Epithelial cell of esophagus (primary cell): ENCODE data around the gene CLOCK.

Source experiments
- DNase-seq: peaks from one replicate; pipeline ENCODE4 v3.0.0; 2010; ENCODE audit warnings: low read depth
- H3K4me3 ChIP-seq: 2 replicates; pipeline ENCODE4 v1.5.1; 2011; ENCODE audit warnings: mild to moderate bottlenecking, low read length, control low read depth
- TF ChIP-seq, protein P1 (sequence below): IDR thresholded peaks from 2 replicates; pipeline ENCODE4 v1.5.1; 2011; ENCODE audit warnings: low read depth, mild to moderate bottlenecking, low read length, control low read depth, inconsistent platforms; ENCODE audit not compliant: insufficient read depth; ENCODE audit errors: missing control alignments

CLOCK gene

DNA sequence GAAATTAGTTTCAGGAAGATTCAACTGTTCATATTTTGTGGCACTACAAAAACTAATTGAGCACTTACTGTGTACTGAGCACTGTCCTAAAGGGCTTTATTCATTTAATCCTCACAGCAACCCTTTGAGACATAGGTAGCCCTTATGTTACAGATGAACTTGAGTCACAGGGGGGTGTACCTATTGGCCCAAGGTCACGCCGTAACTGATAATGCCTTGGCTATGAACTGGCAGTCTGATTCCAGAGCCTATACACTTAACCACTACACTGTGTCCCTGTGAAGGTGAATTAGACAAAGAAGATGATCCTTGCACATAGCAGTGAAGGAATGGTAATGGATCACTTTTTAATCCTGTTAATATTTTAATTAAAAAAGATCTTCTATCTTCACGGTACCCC lies 138.9 kb downstream of the CLOCK start:
- no peak for DNase-seq
- TF ChIP-seq, protein P1, sequence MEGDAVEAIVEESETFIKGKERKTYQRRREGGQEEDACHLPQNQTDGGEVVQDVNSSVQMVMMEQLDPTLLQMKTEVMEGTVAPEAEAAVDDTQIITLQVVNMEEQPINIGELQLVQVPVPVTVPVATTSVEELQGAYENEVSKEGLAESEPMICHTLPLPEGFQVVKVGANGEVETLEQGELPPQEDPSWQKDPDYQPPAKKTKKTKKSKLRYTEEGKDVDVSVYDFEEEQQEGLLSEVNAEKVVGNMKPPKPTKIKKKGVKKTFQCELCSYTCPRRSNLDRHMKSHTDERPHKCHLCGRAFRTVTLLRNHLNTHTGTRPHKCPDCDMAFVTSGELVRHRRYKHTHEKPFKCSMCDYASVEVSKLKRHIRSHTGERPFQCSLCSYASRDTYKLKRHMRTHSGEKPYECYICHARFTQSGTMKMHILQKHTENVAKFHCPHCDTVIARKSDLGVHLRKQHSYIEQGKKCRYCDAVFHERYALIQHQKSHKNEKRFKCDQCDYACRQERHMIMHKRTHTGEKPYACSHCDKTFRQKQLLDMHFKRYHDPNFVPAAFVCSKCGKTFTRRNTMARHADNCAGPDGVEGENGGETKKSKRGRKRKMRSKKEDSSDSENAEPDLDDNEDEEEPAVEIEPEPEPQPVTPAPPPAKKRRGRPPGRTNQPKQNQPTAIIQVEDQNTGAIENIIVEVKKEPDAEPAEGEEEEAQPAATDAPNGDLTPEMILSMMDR = no peak
- no peak overlapping the region for H3K4me3 ChIP-seq

DNA sequence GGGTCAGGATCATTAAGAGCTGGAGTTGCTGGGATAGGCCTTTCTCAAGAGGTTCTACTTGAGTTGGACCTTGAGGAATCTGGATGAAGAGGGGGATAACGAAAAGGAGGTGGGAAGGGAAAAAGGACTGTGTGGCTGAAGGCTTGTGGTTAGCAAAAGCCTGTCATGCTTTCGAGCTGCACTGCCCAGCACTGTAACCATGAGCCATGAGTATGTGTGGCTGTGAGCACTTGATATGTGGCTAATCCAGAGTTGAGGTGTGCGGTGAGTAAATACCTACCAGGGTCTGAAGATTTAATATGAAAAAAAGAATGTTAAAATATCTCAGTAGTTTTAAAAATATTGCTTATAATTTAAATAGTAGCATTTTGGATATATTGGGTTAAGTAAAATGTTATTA lies 139.6 kb downstream of the CLOCK start:
- H3K4me3 ChIP-seq = no peak overlapping the region
- no peak for DNase-seq
- TF ChIP-seq, protein P1 = no peak

DNA sequence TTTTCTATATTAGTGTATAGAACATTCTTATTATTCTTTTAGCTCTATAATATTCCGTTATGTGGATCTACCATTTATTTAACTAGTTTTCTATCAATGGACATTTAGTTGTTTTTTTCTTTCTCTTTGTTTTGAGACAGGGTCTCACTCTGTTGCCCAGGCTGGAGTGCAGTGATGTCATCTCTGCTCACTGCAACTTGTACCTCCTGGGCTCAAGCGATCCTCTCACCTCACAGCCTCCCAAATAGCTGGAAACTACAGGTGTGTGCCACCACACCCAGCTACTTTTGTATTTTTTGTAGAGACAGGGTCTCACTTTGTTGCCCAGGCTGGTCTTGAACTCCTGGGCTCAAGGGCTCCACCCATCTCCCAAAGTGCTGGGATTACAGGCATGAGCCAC lies 140.2 kb downstream of the CLOCK start:
- DNase-seq = no peak

DNA sequence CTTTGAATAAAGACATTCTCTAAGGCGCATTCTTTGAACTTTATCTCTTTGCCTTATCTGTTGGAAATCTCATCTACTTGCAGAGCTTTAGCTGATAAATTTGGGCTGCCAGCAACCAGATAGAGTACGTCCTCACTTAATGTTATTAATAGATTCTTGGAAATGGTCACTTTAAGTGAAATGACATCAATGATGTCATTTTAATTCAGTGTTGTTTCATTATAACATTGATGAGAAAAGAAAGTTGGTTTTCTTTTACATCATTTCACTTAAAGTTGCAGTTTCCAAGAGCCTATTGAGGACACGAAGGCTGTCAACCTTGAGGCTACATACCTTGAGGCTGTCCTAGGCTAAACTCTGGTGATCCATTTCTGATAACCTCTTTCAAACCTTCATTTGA lies 141.6 kb downstream of the CLOCK start:
- DNase-seq = no peak
- TF ChIP-seq, protein P1 = no peak
- no peak overlapping the region for H3K4me3 ChIP-seq

More for the DNA sequence above, 140.2 kb downstream of the CLOCK start:
- TF ChIP-seq, protein P1 = no peak
- H3K4me3 ChIP-seq = no peak overlapping the region

DNA sequence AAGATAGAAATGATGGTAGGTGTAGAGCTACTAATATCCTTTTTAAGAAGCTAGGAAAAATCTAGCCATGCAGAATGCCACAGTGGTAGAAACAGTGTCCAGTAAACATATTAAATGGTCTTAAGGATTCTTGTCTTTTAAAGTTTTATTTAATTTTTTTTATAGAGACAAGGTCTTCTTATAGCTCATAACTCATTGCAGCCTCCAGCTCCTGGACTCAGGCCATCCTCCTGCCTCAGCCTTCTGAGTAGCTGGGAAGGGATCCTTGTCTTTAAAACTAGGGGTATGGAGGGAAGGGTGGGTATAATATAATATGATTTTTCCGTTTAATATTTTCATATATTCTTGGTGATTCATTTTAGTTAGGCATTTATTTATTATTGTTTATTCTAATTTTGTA lies 147.1 kb downstream of the CLOCK start:
- peak overlapping the region; percentile 82 for H3K4me3 ChIP-seq
- DNase-seq = no peak
- TF ChIP-seq, protein P1 = no peak

DNA sequence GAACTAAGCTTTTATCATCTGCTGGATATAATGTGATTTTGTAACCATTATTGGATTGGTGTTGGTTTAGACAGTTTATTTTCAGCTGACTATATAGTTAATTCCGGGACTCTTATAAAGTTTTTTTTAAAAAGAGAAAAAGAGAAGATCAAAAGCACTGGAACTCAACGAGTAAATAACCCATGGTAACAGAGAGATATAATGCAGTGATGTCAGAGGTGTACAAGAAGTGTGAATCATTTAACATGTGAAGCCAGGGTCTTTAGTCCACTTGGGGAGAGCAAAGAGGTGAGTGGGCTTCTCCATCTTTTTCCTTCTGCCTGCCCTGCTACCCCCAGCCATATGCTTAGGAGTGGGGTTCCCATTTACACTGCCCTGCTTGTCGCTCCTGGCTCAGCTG lies 147.7 kb downstream of the CLOCK start:
- peak; percentile 11 for DNase-seq
- H3K4me3 ChIP-seq = peak overlapping the region; percentile 82
- TF ChIP-seq, protein P1 = no peak

DNA sequence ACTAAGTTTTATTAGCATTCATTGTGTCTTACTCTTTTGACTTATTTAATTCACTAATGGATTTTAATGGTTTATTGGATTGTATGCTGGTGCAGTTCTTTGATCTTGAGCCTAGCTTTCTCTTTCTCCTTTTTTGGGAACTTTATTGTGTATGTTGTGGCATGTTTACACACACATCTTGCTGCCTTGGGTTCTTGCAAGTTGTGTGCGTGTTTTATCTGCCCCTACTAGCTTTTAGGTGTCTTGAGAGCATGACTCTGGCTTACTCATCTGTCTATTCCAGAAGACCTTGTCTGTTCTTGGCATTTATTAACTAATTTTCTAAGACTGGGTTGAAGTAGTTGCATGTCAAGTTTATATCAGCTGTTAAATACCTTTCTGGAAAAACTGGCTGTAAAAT lies 148.2 kb downstream of the CLOCK start:
- DNase-seq = peak; percentile 85
- TF ChIP-seq, protein P1 = no peak
- peak overlapping the region; percentile 82 for H3K4me3 ChIP-seq
